PFSK-1 (cell line): ENCODE results near the gene DEFB129.

Experiments used
- POLR2AphosphoS5 ChIP-seq: IDR thresholded peaks from 2 replicates; pipeline ENCODE4 v1.6.1; 2012; ENCODE audit warnings: low read depth, mild to moderate bottlenecking, control low read depth, low read length, moderate library complexity
- SIN3A ChIP-seq: IDR thresholded peaks from 2 replicates; pipeline ENCODE4 v1.6.1; 2012; ENCODE audit warnings: mild to moderate bottlenecking, low read length, moderate library complexity, borderline replicate concordance; ENCODE audit not compliant: insufficient read depth

DNA sequence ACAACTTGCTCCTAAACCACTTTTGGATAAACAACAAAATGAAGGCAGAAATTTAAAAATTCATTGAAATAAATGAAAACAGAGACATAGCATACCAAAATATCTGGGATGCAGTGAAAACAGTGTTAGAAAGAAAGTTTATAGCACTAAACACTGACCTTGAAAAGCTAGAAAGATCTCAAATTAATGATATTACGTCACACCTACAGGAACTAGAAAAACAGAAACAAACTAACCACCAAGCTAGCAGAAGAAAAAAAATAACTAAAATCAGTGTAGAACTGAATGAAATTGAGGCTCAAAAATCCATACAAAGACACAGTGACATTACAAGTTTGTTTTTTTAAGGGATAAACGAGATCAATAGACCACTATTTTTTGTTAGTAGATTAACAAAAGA lies 42.8 kb upstream of the DEFB129 start:
- TF ChIP-seq SIN3A (no peak), POLR2AphosphoS5 (no peak)
